CD1c-positive myeloid dendritic cell (primary cell): ENCODE data around the gene TBC1D7.

ENCODE experiments used
- DNase-seq: peaks from one replicate; pipeline ENCODE4 v3.0.0-alpha.2; 2016; ENCODE audit errors: extremely low spot score

The TBC1D7 gene

DNA sequence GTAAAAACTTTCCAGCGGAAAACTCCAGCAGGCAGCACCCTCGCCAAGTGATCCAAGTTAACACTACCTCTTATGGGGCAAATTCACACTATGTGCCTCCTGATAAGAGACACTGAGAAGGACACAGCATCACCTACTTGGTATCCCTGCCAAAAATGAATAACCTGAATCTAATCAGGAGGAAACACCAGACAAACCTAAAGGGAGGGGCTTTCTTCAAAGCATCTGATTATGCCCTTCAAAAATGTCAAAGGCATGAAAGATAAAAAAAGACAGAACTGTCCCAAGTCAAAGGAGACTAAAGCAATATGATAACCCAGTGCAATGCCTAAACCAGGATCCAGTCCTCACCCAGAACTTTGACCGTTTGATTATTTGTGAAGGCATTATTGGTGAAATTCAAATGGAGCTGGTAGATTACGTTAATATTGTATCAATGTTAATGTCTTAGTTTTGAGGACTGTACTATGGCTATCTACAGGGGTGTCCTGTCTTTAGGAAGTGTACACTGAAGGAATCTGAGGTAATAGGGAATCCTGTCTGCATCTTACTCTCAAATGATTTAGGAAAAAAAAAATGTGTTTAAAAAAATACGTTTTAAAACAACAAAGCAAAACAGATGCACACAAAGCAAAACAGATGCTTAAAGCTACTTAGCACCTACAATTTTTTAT is 8.3 kb downstream of the TBC1D7 start:
- DNase-seq = no peak

DNA sequence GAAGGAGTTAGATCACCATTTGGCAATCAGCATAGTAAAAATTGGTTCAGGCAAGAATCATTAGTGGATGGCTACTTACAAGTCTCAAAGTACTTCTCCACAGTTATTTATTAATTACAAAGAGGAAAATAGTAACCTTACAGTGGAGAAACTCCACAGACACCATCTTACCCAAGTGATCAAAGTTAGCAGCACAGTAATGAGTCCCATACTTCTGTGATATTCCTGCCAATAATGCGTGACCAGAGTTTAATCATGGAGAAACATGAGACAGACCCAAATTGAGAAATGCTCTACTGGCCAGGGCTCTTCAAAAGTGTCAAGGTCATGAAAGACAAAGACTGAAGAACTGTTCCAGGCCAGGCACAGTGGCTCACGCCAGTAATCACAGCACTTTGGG is 9.5 kb downstream of the TBC1D7 start:
- no peak for DNase-seq

GRCh38 chr6:13315896-13316295 is 12.4 kb downstream of the TBC1D7 start:
- no peak for DNase-seq

- DNase-seq = no peak
Observed at GRCh38 chr6:13314806-13315205, 13.5 kb downstream of the TBC1D7 start.

DNA sequence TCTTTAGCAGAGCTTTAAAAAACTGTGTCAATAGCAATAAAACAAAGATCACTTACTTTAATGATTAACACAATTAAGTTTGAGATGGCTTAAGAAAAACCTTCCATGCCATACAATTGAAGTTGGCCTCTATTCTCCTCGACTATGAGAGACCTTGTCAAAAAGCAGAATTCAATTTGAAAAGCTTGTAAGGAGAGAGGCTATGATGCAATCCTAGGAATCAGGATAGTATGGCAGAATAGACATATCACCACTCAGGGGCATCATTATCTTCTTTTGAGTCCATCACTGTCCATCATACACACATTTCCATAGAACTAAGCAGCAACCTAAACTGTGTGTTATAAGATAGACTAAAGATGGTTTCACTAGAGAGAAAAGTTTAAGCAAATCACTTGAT is 17.2 kb downstream of the TBC1D7 start:
- no peak for DNase-seq

DNA sequence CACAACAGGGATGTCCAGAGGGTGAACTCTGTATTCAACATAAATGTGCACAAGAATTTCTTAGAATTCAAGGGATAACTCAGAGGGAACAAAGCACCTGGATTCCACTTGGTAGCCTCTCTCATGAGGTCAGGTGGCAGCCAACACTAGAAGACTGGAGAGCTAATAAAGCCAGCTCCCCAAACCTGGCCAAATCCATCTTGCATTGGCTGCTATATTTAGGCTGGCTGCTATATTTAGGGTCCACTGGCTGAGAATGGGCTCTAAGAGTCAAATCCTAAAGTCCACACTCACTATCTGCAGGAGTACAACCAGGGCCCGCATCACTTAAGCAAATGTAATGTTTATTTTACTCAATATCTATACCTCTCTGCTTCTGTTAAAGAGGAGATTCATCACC is 20.0 kb downstream of the TBC1D7 start:
- DNase-seq = no peak

DNA sequence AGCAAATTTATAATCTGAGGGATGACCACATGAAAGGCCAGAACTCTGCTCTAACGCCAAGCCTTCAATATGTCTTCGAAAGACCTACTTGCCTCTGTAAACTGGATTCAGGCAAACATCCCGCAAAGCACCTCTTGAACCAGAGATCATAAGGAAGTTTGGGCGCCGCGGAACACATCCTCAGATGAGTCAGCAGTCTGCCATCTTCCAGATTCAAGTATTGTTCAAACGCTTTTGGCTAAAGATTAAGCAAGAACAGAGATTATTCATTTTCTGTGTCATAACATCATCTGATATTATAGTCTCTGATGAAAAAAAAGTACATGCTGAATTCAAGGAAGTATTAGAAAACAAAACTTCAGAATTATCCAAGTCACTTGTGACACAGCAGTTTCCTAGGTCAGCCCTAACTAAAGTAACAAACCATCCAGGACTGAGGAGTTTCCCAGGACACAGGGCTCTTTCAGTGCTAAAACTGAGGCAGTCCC is 20.8 kb downstream of the TBC1D7 start:
- peak; percentile 93 for DNase-seq

GRCh38 chr6:13305791-13306190 is 22.5 kb downstream of the TBC1D7 start:
- no peak for DNase-seq

- peak; percentile 25 for DNase-seq
Observed at GRCh38 chr6:13305288-13305687, 23.0 kb downstream of the TBC1D7 start.

GRCh38 chr6:13304580-13305260 is 23.6 kb downstream of the TBC1D7 start:
- peak; percentile 65 for DNase-seq

- peak; percentile 33 for DNase-seq
Observed at GRCh38 chr6:13304101-13304500, 24.2 kb downstream of the TBC1D7 start.

GRCh38 chr6:13303668-13304017 is 24.7 kb downstream of the TBC1D7 start:
- peak; percentile 89 for DNase-seq

- peak; percentile 98 for DNase-seq
Observed at GRCh38 chr6:13302751-13303667, 25.3 kb downstream of the TBC1D7 start.

GRCh38 chr6:13302291-13302690 is 26.0 kb downstream of the TBC1D7 start:
- DNase-seq = no peak

DNA sequence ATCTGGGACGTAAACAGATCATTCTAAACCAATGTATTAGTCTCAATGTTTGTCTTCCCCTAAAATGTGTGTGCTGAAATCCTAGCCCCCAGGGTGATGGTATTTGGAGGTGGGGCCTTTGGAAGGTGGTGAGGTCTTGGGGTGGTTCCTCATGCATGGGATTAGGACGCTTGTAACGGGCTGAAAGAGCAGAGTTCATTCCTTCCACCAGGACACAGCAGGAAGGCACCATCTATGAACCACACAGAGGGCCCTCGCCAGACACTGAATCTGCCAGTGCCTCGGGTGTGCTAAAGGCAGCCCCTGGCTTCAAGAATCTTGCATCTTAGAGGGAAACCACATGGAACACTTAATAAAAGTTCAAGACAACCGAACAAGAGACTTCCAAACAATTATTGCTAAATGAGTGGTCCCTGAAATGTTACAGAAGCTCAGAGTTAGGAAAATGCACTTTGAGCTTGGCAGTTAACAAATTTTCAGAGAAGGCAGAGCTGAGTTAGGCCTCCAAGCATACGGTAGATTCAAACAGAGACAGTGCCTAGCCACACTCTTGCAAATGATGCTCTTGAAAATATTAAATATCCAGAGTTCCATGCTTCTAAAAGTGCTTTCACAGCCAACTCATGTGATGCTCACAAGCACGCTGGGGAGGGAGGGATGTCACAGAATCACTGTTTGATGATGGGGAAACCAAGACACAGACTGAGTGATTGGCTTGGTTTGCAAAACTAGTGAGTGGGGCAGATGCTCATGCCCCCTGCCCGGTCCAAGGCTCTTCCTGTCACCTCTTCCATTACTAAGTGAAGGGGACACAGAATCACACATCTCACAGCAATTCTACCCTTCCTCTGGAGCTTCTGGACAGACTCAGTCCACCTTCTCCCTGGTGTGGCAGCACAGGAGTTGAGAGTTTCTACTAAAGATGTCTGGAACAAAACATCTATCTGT is 27.4 kb downstream of the TBC1D7 start:
- DNase-seq = no peak

DNA sequence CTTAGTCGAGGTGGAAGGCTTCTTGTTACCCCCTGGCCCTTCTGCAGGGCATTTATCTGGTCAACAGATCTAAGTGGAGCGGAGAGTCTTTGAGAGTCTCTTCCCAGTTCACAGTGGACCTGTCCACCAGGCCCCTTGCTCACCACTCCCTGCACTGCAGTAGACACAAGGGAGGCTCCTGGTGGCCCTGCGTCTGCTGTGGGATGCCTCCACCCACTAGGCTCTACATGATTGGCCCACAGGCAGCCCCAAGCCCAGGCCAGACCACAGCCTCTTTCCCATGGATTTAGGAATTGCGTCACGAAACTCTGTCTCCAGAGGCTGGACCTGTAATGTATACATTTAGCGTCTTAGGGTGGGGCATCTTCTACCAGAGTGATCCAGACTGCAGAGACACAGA is 28.4 kb downstream of the TBC1D7 start:
- no peak for DNase-seq

- DNase-seq = no peak
Observed at GRCh38 chr6:13299403-13299821, 28.9 kb downstream of the TBC1D7 start.

DNA sequence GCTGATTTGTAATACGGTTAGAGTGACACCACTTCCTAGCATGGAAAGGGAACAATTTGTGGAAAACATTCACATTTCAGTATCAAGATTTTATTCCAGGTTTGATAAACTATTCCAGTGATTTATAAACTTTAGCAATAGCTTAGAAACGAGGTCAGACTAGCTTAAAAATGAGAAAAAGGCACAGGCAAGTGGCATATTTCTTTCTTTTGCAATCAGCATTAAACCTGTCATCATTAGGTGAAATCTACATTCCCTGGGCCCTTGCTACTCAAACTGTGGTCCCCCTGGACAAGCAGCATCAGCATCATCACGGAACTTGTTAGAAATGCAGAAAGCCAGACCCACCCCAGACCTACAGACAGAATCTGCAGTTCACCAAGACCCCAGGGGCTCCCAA is 29.9 kb downstream of the TBC1D7 start:
- no peak for DNase-seq

GRCh38 chr6:13297391-13297790 is 30.9 kb downstream of the TBC1D7 start:
- DNase-seq = no peak

DNA sequence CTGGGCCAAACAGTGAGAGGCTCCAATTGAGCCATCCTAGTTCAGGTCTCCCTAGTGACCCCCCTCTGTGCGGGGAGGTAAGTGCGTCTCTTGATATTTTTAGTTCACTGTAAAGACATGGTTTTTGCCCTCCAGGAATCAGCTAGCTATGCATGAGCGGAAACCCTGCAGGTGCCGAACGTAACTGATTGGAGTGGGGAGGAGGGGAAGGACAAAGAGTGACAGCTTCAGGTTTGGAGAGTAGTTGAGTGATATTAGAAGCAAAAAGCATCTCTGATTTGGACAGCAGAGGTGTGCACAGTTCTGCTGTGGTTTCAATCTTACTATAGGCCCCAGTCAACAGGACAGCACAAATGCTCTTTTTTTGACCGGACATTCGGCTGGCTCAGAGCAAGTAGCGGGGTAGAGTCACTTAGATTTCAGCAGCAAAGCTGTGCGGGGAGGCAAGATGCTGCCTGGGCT is 31.8 kb downstream of the TBC1D7 start:
- no peak for DNase-seq

- no peak for DNase-seq
Observed at GRCh38 chr6:13295576-13295975, 32.8 kb downstream of the TBC1D7 start.
